HUDEP-2 (cell line): Measurements from ENCODE around the gene PRR19.

Experiments used
- DNase-seq, 76 experiments: peaks; one replicate each; lab custom pipeline; 2025; ENCODE audit not compliant: unreplicated experiment in 76 of 76; lab: John Stamatoyannopoulos, UW

PRR19 gene

GRCh38 chr19:42281827-42282762 lies 19.8 kb upstream of the PRR19 start:
- peak in 55 of 76 experiments; percentile 21 to 82 (median 68) for DNase-seq

GRCh38 chr19:42282819-42283187 lies 19.1 kb upstream of the PRR19 start:
- DNase-seq = peak in 6 of 76 experiments; percentile 18 to 80 (median 44)

- DNase-seq = peak in 75 of 76 experiments; percentile 67 to 99 (median 97)
Measured at GRCh38 chr19:42283188-42284065, 18.5 kb upstream of the PRR19 start.

GRCh38 chr19:42284066-42284501 lies 17.8 kb upstream of the PRR19 start:
- peak in 72 of 76 experiments; percentile 19 to 97 (median 82) for DNase-seq

GRCh38 chr19:42284591-42285341 lies 17.2 kb upstream of the PRR19 start:
- DNase-seq = peak in 2 of 76 experiments; percentile 20 to 32

GRCh38 chr19:42285541-42285941 lies 16.4 kb upstream of the PRR19 start:
- DNase-seq = no peak

GRCh38 chr19:42285988-42286348 lies 16.0 kb upstream of the PRR19 start:
- DNase-seq = no peak

- no peak for DNase-seq
Measured at GRCh38 chr19:42286349-42287016, 15.4 kb upstream of the PRR19 start.

- DNase-seq = no peak
Measured at GRCh38 chr19:42287017-42287826, 14.7 kb upstream of the PRR19 start.

GRCh38 chr19:42287827-42288107 lies 14.2 kb upstream of the PRR19 start:
- DNase-seq = no peak

GRCh38 chr19:42288387-42288786 lies 13.5 kb upstream of the PRR19 start:
- DNase-seq = peak in 3 of 76 experiments; percentile 9 to 48 (median 18)

- DNase-seq = no peak
Measured at GRCh38 chr19:42288881-42289555, 12.9 kb upstream of the PRR19 start.

- DNase-seq = no peak
Measured at GRCh38 chr19:42289556-42290041, 12.3 kb upstream of the PRR19 start.

GRCh38 chr19:42290136-42290522 lies 11.8 kb upstream of the PRR19 start:
- no peak for DNase-seq

- peak in 60 of 76 experiments; percentile 21 to 76 (median 58) for DNase-seq
Measured at GRCh38 chr19:42290523-42291434, 11.2 kb upstream of the PRR19 start.

GRCh38 chr19:42291435-42291810 lies 10.5 kb upstream of the PRR19 start:
- DNase-seq = no peak

GRCh38 chr19:42292042-42292960 lies 9.6 kb upstream of the PRR19 start:
- DNase-seq = no peak
